HG03139 (cell line): ENCODE data around the gene ISG15.
"Not testable (repeated sequence)": the region's sequence is repeated elsewhere in the genome, so short reads cannot be mapped to it uniquely, and the experiment has no call there.

Experiments used
- ATAC-seq: cut with Tn5 transposase; IDR thresholded peaks from one replicate; pipeline ENCODE4 v1.9.1; 2021; ENCODE audit not compliant: unreplicated experiment

The ISG15 gene

DNA sequence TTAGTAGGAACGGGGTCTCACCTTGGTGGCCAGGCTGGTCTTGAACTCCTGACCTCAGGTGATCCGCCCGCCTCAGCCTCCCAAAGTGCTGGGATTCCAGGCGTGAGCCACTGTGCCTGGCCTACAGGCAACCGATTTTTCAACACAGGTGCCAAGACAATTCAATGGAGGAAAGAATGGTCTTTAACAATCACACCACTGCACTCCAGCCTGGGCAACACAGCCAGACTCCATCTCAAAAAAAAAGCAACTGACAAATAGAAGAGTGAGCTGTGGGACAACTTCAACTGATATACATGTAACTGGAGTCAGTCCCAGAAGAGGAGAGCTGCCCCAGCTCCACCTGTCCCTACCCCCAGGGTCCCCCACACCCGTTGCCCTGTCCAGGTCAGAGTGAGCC, 18.8 kb upstream of the ISG15 start:
- ATAC-seq = not testable (repeated sequence)

GRCh38 chr1:995665-996633, 17.3 kb upstream of the ISG15 start:
- no peak for ATAC-seq

GRCh38 chr1:996851-997712, 16.2 kb upstream of the ISG15 start:
- no peak for ATAC-seq

GRCh38 chr1:997713-997992, 15.6 kb upstream of the ISG15 start:
- no peak for ATAC-seq

GRCh38 chr1:997993-998744, 15.1 kb upstream of the ISG15 start:
- ATAC-seq = no peak

DNA sequence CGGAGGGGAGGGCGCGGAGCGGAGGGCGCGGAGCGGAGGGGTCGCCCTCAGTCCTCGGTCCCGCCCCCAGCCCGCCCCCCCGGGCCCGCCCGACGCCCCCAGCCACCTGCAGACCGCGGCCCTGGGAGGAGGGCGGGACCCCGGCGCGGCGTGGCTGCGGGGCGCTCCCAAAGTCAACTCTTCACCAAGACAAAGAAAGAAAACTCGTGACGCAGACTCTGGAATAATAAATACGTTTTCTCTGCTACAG, 14.6 kb upstream of the ISG15 start:
- no peak for ATAC-seq

DNA sequence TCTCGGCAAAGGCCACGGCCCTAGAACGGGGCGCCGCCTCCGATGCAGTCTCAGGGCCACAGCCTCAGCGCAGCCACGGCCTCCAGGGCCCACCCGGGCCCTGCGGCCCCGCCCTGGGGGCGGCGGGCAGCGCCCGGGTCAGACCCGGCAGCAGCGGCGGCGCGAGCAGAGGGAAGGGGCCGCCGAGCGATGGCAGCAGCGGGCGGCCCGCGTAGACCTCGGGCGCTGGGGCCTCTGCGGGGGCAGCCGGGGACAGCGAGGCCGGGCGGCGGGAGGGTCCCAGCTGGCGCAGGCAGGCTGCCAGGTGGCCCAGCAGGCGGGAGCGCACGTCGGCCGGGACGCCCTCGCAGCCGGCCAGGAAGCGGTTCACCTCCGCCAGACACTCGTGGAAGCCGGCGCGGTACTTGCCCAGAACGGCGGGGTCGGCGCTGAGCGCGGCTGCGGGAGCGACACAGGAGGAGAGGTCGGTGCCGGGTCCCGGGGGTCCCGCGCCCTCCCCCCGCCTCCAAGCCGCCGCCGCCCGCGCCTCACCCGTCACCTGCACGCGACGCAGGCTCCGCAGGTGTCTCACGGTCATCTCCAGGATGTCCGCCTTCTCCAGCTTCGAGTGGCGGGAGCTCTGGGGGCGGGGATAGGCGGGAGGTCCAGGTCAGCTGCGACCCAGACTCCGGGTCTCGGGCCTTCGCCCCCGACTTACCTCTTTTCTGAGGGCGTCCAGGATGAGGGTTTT, 14.1 kb upstream of the ISG15 start:
- ATAC-seq = no peak

- ATAC-seq = no peak
Observed at GRCh38 chr1:999725-1000356, 13.5 kb upstream of the ISG15 start, which contains the start of gene HES4. Gene HES4, minus strand, starts transcription at chr1:1000097. Its CDS starts 124 bp downstream, at chr1:999973.

- no peak for ATAC-seq
Observed at GRCh38 chr1:1000357-1001056, 12.8 kb upstream of the ISG15 start.

- ATAC-seq = no peak
Observed at GRCh38 chr1:1001057-1001783, 12.1 kb upstream of the ISG15 start.

- ATAC-seq = no peak
Observed at GRCh38 chr1:1003618-1004419, 9.5 kb upstream of the ISG15 start.

GRCh38 chr1:1004420-1004779, 8.9 kb upstream of the ISG15 start:
- ATAC-seq = no peak

- ATAC-seq = no peak
Observed at GRCh38 chr1:1004780-1005697, 8.3 kb upstream of the ISG15 start.

- ATAC-seq = no peak
Observed at GRCh38 chr1:1005774-1006304, 7.5 kb upstream of the ISG15 start.

- no peak for ATAC-seq
Observed at GRCh38 chr1:1006305-1007159, 6.8 kb upstream of the ISG15 start.

GRCh38 chr1:1010131-1010530, 3.2 kb upstream of the ISG15 start:
- ATAC-seq = not testable (repeated sequence)
